Gastrocnemius medialis (tissue), 4 donors: ENCODE measurements around the gene RRAGC.

Experiments used
- POLR2A ChIP-seq, 2 donors: fragments of 450-650 bp; IDR thresholded peaks; one replicate each; pipeline ENCODE4 v1.6.1; 2017; ENCODE audit warnings: antibody characterized with exemption in 2 of 2, mild to moderate bottlenecking in 2 of 2, moderate library complexity in 2 of 2
- TF ChIP-seq, protein P1 (sequence below), 5 experiments: fragments of 450-650 bp in 3 of 5; fragments of 200-600 bp in 2 of 5; sonication (generic) in 2 of 5; IDR thresholded peaks in 4 of 5; conservative IDR thresholded peaks in 1 of 5; 1 replicate in 4 of 5; 2 replicates in 1 of 5; pipeline ENCODE4 v1.5.1; 2016 to 2019; ENCODE audit warnings: antibody characterized with exemption in 5 of 5, mild to moderate bottlenecking in 3 of 5, moderate library complexity in 3 of 5

DNA sequence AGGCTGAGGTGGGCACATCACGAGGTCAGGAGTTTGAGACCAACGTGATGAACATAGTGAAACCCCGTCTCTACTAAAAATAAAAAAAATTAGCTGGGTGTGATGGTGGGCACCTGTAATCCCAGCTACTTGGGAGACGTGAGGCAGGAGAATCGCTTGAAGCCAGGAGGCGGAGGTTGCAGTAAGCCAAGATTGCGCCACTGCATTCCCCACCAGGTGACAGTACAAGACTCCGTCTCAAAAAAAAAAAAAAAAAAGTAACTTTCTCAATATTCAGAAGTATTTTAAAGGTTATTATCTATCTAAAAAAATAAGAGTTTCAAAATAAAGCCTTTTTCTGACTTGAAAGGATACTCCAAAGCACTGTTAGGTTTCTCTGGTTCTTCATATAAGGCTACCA, 7.6 kb upstream of the RRAGC start:
- TF ChIP-seq POLR2A (IDR thresholded peaks at IDR 0.05), result no peak
- TF ChIP-seq, protein P1, sequence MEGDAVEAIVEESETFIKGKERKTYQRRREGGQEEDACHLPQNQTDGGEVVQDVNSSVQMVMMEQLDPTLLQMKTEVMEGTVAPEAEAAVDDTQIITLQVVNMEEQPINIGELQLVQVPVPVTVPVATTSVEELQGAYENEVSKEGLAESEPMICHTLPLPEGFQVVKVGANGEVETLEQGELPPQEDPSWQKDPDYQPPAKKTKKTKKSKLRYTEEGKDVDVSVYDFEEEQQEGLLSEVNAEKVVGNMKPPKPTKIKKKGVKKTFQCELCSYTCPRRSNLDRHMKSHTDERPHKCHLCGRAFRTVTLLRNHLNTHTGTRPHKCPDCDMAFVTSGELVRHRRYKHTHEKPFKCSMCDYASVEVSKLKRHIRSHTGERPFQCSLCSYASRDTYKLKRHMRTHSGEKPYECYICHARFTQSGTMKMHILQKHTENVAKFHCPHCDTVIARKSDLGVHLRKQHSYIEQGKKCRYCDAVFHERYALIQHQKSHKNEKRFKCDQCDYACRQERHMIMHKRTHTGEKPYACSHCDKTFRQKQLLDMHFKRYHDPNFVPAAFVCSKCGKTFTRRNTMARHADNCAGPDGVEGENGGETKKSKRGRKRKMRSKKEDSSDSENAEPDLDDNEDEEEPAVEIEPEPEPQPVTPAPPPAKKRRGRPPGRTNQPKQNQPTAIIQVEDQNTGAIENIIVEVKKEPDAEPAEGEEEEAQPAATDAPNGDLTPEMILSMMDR (IDR thresholded peaks at IDR 0.05 in 4 of 5, conservative IDR thresholded peaks at IDR 0.05 in 1 of 5), result no peak
